ENCODE measurements around the gene ANKRD65.

DNA sequence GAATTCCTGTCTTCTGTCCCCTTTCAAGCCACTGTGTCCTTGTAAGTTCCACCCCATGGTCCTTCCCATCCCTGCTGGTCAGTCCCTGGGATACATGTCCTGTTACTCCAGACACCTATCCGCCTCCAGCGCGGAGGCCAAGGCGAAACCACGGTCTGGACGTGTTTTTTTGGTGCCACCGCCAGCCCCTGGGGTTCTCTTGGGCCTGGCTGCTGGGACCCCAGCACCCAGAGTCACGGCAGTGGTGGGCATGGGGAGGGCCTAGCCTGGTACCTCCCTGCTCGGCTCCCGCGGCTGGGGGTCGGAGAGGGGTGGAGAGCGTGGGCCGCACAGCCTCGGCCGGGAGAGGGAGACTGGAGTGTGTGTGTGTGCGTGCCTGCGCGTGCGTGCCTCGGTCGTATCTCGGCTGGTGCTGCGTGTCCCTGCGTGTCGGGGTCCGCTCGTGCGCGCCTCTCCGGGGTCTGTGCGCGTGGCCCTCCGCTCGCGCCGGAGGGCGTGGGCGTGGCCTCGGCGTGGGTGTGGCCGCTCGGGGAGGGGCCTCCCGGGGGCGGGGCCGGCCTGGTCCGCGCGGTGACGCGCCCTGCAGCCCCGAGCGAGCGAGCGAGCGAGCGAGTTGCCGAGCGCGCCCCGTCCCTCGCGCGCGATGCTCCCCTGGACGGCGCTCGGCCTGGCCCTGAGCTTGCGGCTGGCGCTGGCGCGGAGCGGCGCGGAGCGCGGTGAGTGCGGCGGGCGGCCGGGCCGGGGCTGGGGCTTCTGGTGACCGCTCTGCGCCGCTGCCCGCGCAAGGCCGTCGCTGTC lies 14.2 kb upstream of the ANKRD65 start, which contains the start of gene VWA1:
- TF ChIP-seq, protein P1, sequence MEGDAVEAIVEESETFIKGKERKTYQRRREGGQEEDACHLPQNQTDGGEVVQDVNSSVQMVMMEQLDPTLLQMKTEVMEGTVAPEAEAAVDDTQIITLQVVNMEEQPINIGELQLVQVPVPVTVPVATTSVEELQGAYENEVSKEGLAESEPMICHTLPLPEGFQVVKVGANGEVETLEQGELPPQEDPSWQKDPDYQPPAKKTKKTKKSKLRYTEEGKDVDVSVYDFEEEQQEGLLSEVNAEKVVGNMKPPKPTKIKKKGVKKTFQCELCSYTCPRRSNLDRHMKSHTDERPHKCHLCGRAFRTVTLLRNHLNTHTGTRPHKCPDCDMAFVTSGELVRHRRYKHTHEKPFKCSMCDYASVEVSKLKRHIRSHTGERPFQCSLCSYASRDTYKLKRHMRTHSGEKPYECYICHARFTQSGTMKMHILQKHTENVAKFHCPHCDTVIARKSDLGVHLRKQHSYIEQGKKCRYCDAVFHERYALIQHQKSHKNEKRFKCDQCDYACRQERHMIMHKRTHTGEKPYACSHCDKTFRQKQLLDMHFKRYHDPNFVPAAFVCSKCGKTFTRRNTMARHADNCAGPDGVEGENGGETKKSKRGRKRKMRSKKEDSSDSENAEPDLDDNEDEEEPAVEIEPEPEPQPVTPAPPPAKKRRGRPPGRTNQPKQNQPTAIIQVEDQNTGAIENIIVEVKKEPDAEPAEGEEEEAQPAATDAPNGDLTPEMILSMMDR (IDR thresholded peaks at IDR 0.05): no peak
- no peak for TF ChIP-seq POLR2A (IDR thresholded peaks at IDR 0.05)

Measured in lower leg skin (tissue), 3 donors.